GM23338 (cell line): Measurements from ENCODE around the gene C4orf54. TPM values are rescaled to one million over a fixed set of nuclear protein-coding genes. Genes with fewer than 3 reads are reported as not detected.

Experiments
- ATAC-seq: fragments of 200-7000 bp; cut with Tn5 transposase; 3 replicates; pipeline ENCODE4 v1.9.1; 2020
- DNase-seq: peaks from one replicate; pipeline ENCODE4 v3.0.0-alpha.2; 2015; ENCODE audit warnings: low spot score
- H2AFZ ChIP-seq: fragments of 200-600 bp; sonication (generic); 2 replicates; pipeline ENCODE4 v1.8.0; 2016; ENCODE audit warnings: antibody characterized with exemption, mild to moderate bottlenecking, moderate library complexity
- H3F3A ChIP-seq: fragments of 200-600 bp; sonication (generic); replicated peaks from 2 replicates; pipeline ENCODE4 v1.8.0; 2017; ENCODE audit warnings: antibody characterized with exemption, mixed run types, low read depth
- H3K27ac ChIP-seq: fragments of 200-600 bp; sonication (generic); 2 replicates; pipeline ENCODE4 v1.6.1; 2016; ENCODE audit warnings: low read depth
- H3K27me3 ChIP-seq: fragments of 200-600 bp; sonication (generic); 2 replicates; pipeline ENCODE4 v1.8.0; 2016; ENCODE audit warnings: mild to moderate bottlenecking, mixed run types, moderate library complexity; ENCODE audit not compliant: insufficient read depth
- H3K36me3 ChIP-seq: fragments of 200-600 bp; sonication (generic); 2 replicates; pipeline ENCODE4 v1.8.0; 2016; ENCODE audit warnings: mild to moderate bottlenecking; ENCODE audit not compliant: insufficient read depth
- H3K4me1 ChIP-seq: fragments of 200-600 bp; sonication (generic); 2 replicates; pipeline ENCODE4 v1.8.0; 2016; ENCODE audit warnings: mild to moderate bottlenecking, moderate library complexity; ENCODE audit not compliant: insufficient read depth
- H3K4me2 ChIP-seq: fragments of 200-600 bp; sonication (generic); 2 replicates; pipeline ENCODE4 v1.7.1; 2017; ENCODE audit warnings: mixed run types
- H3K4me3 ChIP-seq: fragments of 200-600 bp; sonication (generic); 2 replicates; pipeline ENCODE4 v1.6.1; 2016; ENCODE audit warnings: mixed run types
- H3K79me2 ChIP-seq: fragments of 200-600 bp; sonication (generic); replicated peaks from 2 replicates; pipeline ENCODE4 v1.8.0; 2017; ENCODE audit warnings: mild to moderate bottlenecking; ENCODE audit not compliant: insufficient read depth
- H3K9me2 ChIP-seq: fragments of 200-600 bp; sonication (generic); 2 replicates; pipeline ENCODE4 v1.8.0; 2017; ENCODE audit not compliant: insufficient read depth
- H4K20me1 ChIP-seq: fragments of 200-600 bp; sonication (generic); replicated peaks from 2 replicates; pipeline ENCODE4 v1.8.0; 2017; ENCODE audit warnings: mild to moderate bottlenecking; ENCODE audit not compliant: insufficient read depth
- H3K27ac Mint-ChIP-seq: 2 replicates; pipeline ENCODE4 v1.8.0; 2020; ENCODE audit warnings: inconsistent platforms, mild to moderate bottlenecking, moderate library complexity, mixed read lengths
- H3K27me3 Mint-ChIP-seq: 3 replicates; pipeline ENCODE4 v1.8.0; 2022; ENCODE audit warnings: low read depth, mild to moderate bottlenecking, moderate library complexity, mixed read lengths, inconsistent platforms; ENCODE audit not compliant: insufficient read depth, poor library complexity
- H3K36me3 Mint-ChIP-seq: 3 replicates; pipeline ENCODE4 v1.8.0; 2021; ENCODE audit warnings: low read depth, mild to moderate bottlenecking, inconsistent platforms, moderate library complexity, mixed read lengths
- H3K4me1 Mint-ChIP-seq: 3 replicates; pipeline ENCODE4 v1.8.0; 2020; ENCODE audit warnings: mild to moderate bottlenecking, inconsistent platforms, mixed read lengths
- H3K4me3 Mint-ChIP-seq: 3 replicates; pipeline ENCODE4 v1.8.0; 2021; ENCODE audit warnings: moderate library complexity, mild to moderate bottlenecking, inconsistent platforms, mixed read lengths
- H3K9me3 Mint-ChIP-seq: 3 replicates; pipeline ENCODE4 v1.8.0; 2020; ENCODE audit warnings: moderate library complexity, mild to moderate bottlenecking, inconsistent platforms, mixed read lengths
- CTCF ChIP-seq, 2 experiments: fragments of 200-600 bp in 1 of 2; sonication (generic) in 1 of 2; conservative IDR thresholded peaks; 2 replicates each; pipeline versions ENCODE4 v1.5.1 to v1.6.1; 2016 to 2017; ENCODE audit warnings: antibody characterized with exemption in 2 of 2, low read depth in 2 of 2, mild to moderate bottlenecking in 2 of 2, moderate library complexity in 1 of 2
- ETS1 ChIP-seq: IDR thresholded peaks from 2 replicates; pipeline ENCODE4 v1.6.1; 2016; ENCODE audit warnings: antibody characterized with exemption
- EZH2phosphoT487 ChIP-seq: fragments of 200-600 bp; sonication (generic); IDR thresholded peaks from one replicate; pipeline ENCODE4 v1.8.1; 2018; ENCODE audit warnings: antibody characterized with exemption; ENCODE audit not compliant: unreplicated experiment
- JUNB ChIP-seq: IDR thresholded peaks from one replicate; pipeline ENCODE4 v1.6.1; 2016; ENCODE audit warnings: antibody characterized with exemption; ENCODE audit not compliant: unreplicated experiment
- NANOG ChIP-seq: IDR thresholded peaks from 2 replicates; pipeline ENCODE4 v1.6.1; 2016; ENCODE audit warnings: antibody characterized with exemption, borderline replicate concordance
- STAT1 ChIP-seq: IDR thresholded peaks from one replicate; pipeline ENCODE4 v1.6.1; 2016; ENCODE audit warnings: antibody characterized with exemption; ENCODE audit not compliant: unreplicated experiment
- ZNF331 ChIP-seq: fragments of 250-450 bp; sonication (Bioruptor Pico); IDR thresholded peaks from 2 replicates; pipeline ENCODE4 v1.5.0; 2020; ENCODE audit warnings: low read depth, mild to moderate bottlenecking, moderate library complexity
- polyA plus RNA-seq: library from polyadenylated mRNA; unstranded; fragments of >200 nt; fragmentation: Nextera tagmentation; extraction: Ambion mirVana; gene quantifications from 2 replicates; pipeline ENCODE4 v1.2.1, GENCODE V29; 2016
- total RNA-seq: library from RNA; depleted of rRNA; stranded (reverse); fragments of >200 nt; shearing (Covaris generic); gene quantifications from 2 replicates; pipeline ENCODE4 v1.2.3, GENCODE V29; 2014
- TF ChIP-seq, protein P1 (sequence below): fragments of 250-450 bp; sonication (Bioruptor Pico); IDR thresholded peaks from 2 replicates; pipeline ENCODE4 v1.5.0; 2020; ENCODE audit warnings: mild to moderate bottlenecking, moderate library complexity

Gene C4orf54
- total and polyA plus RNA-seq, 2 experiments from 2014 or later = 0.03 TPM; not detected in 1

GRCh38 chr4:99679204-99679603 is 21.6 kb upstream of the C4orf54 start (continued):
- TF ChIP-seq, protein P1, sequence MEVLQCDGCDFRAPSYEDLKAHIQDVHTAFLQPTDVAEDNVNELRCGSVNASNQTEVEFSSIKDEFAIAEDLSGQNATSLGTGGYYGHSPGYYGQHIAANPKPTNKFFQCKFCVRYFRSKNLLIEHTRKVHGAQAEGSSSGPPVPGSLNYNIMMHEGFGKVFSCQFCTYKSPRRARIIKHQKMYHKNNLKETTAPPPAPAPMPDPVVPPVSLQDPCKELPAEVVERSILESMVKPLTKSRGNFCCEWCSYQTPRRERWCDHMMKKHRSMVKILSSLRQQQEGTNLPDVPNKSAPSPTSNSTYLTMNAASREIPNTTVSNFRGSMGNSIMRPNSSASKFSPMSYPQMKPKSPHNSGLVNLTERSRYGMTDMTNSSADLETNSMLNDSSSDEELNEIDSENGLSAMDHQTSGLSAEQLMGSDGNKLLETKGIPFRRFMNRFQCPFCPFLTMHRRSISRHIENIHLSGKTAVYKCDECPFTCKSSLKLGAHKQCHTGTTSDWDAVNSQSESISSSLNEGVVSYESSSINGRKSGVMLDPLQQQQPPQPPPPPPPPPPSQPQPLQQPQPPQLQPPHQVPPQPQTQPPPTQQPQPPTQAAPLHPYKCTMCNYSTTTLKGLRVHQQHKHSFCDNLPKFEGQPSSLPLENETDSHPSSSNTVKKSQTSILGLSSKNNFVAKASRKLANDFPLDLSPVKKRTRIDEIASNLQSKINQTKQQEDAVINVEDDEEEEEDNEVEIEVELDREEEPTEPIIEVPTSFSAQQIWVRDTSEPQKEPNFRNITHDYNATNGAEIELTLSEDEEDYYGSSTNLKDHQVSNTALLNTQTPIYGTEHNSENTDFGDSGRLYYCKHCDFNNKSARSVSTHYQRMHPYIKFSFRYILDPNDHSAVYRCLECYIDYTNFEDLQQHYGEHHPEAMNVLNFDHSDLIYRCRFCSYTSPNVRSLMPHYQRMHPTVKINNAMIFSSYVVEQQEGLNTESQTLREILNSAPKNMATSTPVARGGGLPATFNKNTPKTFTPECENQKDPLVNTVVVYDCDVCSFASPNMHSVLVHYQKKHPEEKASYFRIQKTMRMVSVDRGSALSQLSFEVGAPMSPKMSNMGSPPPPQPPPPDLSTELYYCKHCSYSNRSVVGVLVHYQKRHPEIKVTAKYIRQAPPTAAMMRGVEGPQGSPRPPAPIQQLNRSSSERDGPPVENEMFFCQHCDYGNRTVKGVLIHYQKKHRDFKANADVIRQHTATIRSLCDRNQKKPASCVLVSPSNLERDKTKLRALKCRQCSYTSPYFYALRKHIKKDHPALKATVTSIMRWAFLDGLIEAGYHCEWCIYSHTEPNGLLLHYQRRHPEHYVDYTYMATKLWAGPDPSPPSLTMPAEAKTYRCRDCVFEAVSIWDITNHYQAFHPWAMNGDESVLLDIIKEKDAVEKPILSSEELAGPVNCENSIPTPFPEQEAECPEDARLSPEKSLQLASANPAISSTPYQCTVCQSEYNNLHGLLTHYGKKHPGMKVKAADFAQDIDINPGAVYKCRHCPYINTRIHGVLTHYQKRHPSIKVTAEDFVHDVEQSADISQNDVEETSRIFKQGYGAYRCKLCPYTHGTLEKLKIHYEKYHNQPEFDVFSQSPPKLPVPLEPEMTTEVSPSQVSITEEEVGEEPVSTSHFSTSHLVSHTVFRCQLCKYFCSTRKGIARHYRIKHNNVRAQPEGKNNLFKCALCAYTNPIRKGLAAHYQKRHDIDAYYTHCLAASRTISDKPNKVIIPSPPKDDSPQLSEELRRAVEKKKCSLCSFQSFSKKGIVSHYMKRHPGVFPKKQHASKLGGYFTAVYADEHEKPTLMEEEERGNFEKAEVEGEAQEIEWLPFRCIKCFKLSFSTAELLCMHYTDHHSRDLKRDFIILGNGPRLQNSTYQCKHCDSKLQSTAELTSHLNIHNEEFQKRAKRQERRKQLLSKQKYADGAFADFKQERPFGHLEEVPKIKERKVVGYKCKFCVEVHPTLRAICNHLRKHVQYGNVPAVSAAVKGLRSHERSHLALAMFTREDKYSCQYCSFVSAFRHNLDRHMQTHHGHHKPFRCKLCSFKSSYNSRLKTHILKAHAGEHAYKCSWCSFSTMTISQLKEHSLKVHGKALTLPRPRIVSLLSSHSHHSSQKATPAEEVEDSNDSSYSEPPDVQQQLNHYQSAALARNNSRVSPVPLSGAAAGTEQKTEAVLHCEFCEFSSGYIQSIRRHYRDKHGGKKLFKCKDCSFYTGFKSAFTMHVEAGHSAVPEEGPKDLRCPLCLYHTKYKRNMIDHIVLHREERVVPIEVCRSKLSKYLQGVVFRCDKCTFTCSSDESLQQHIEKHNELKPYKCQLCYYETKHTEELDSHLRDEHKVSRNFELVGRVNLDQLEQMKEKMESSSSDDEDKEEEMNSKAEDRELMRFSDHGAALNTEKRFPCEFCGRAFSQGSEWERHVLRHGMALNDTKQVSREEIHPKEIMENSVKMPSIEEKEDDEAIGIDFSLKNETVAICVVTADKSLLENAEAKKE (CRISPR knock-in tag) = no peak
- TF ChIP-seq JUNB (no peak), NANOG (no peak), ZNF331 (CRISPR knock-in tag) (no peak), CTCF (conservative IDR thresholded peaks at IDR 0.05; ENCODE audit: low read depth in 2 of 2) (no peak), STAT1 (no peak)

DNA sequence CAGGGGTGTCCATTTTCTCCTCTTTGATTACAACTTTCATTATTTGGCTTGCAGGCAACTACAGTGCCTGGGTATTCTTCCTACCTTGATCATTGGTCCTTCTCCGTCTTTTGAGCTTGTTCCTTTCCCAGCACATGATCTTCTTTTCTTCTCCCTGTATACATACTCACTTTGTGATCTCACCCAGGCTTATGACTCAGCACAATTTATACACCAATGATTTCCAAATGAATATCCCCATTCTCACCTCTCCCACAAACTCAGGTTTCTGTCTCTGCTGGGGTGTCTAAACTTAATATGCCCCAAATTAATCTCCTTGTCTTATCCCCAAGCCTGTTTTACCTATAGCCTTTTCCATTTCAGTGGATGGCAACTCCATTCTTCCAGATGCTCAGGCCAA is 19.5 kb upstream of the C4orf54 start:
- H3K27ac ChIP-seq = no peak overlapping the region
- no peak for TF ChIP-seq EZH2phosphoT487
- TF ChIP-seq ETS1 = no peak

More for the DNA sequence above, 19.5 kb upstream of the C4orf54 start:
- H3F3A ChIP-seq = no peaks in the 10 kb centered on the region
- no peak overlapping the region for H3K4me2 ChIP-seq
- H3K27me3 ChIP-seq = no peaks in the 10 kb centered on the region
- no peaks in the 10 kb centered on the region for H3K36me3 ChIP-seq
- Mint-ChIP-seq H3K36me3 (peaks cover 12% of the 10 kb centered on the region; the same call in 2 of the 3 replicates), H3K9me3 (peaks cover 22% of the 10 kb centered on the region), H3K4me3 (no peak overlapping the region), H3K27ac (no peak overlapping the region; the same call in 1 of the 2 replicates), H3K4me1 (peaks cover 5% of the 10 kb centered on the region; the same call in 2 of the 3 replicates), H3K27me3 (no peaks in the 10 kb centered on the region)
- H3K4me1 ChIP-seq = peaks cover 7% of the 10 kb centered on the region; the same call in 1 of the 2 replicates
- no peaks in the 10 kb centered on the region for H4K20me1 ChIP-seq
- DNase-seq = no peak
- no peak for ATAC-seq
- H2AFZ ChIP-seq = peak overlapping the region; percentile 84; the same call in 1 of the 2 replicates
- 0 out of 2 replicates have a peak, but pooled peaks cover 4% of the 10 kb centered on the region for H3K9me2 ChIP-seq
- no peak overlapping the region for H3K4me3 ChIP-seq
- no peaks in the 10 kb centered on the region for H3K79me2 ChIP-seq
